DOHH2 (cell line): Measurements from ENCODE around the gene ZNF862.

ENCODE experiments used
- CTCF ChIP-seq: fragments of 200-600 bp; sonication (generic); IDR thresholded peaks from one replicate; pipeline ENCODE4 v1.5.1; 2014; ENCODE audit warnings: antibody characterized with exemption, mild to moderate bottlenecking, low read depth, low read length; ENCODE audit not compliant: poor library complexity, severe bottlenecking
- EZH2phosphoT487 ChIP-seq: fragments of 200-600 bp; sonication (generic); IDR thresholded peaks from 2 replicates; pipeline ENCODE4 v1.6.1; 2017; ENCODE audit warnings: borderline replicate concordance, mild to moderate bottlenecking, antibody characterized with exemption, low read length, moderate library complexity, mixed read lengths

- TF ChIP-seq CTCF (no peak), EZH2phosphoT487 (no peak)
Measured at GRCh38 chr7:149850007-149850594, 11.9 kb downstream of the ZNF862 start.
